H1 (cell line): ENCODE data around the gene P2RY8.

Source experiments
- JUND ChIP-seq: IDR thresholded peaks from 2 replicates; pipeline ENCODE4 v1.6.1; 2011; ENCODE audit warnings: mild to moderate bottlenecking, improper control_type of control experiment, low read length
- MAFK ChIP-seq: IDR thresholded peaks from 2 replicates; pipeline ENCODE4 v1.6.1; 2012; ENCODE audit warnings: low read depth, mild to moderate bottlenecking, improper control_type of control experiment, low read length
- POLR2A ChIP-seq, 2 experiments: IDR thresholded peaks; 1 replicate in 1 of 2; 2 replicates in 1 of 2; pipeline ENCODE4 v1.6.1; 2011; ENCODE audit warnings: low read depth in 2 of 2, low read length in 2 of 2, mild to moderate bottlenecking in 2 of 2; ENCODE audit errors: control extremely low read depth in 1 of 2
- RAD21 ChIP-seq, 2 experiments: IDR thresholded peaks in 1 of 2; conservative IDR thresholded peaks in 1 of 2; 2 replicates each; pipeline ENCODE4 v1.6.1; 2011; ENCODE audit warnings: low read depth in 2 of 2, low read length in 2 of 2, improper control_type of control experiment in 1 of 2, inconsistent platforms in 1 of 2, mild to moderate bottlenecking in 1 of 2, moderate library complexity in 1 of 2
- RFX5 ChIP-seq: IDR thresholded peaks from 2 replicates; pipeline ENCODE4 v1.6.1; 2011; ENCODE audit warnings: low read depth, low read length, improper control_type of control experiment, borderline replicate concordance
- TAF1 ChIP-seq: IDR thresholded peaks from 2 replicates; pipeline ENCODE4 v1.6.1; 2011; ENCODE audit warnings: mild to moderate bottlenecking, low read depth, low read length
- YY1 ChIP-seq: IDR thresholded peaks from 2 replicates; pipeline ENCODE4 v1.6.1; 2011; ENCODE audit warnings: low read depth, mild to moderate bottlenecking, low read length
- TF ChIP-seq, protein P1 (sequence below): IDR thresholded peaks from 2 replicates; pipeline ENCODE4 v1.6.1; 2011; ENCODE audit warnings: low read length, improper control_type of control experiment
- TF ChIP-seq, protein P2 (sequence below), 3 experiments: IDR thresholded peaks; 1 replicate in 2 of 3; 2 replicates in 1 of 3; pipeline versions ENCODE4 v1.5.1 to v1.6.1; 2011; ENCODE audit warnings: low read length in 3 of 3, mild to moderate bottlenecking in 3 of 3, inconsistent platforms in 2 of 3, low read depth in 1 of 3, moderate library complexity in 1 of 3; ENCODE audit not compliant: insufficient read depth in 1 of 3; ENCODE audit errors: control extremely low read depth in 1 of 3

DNA sequence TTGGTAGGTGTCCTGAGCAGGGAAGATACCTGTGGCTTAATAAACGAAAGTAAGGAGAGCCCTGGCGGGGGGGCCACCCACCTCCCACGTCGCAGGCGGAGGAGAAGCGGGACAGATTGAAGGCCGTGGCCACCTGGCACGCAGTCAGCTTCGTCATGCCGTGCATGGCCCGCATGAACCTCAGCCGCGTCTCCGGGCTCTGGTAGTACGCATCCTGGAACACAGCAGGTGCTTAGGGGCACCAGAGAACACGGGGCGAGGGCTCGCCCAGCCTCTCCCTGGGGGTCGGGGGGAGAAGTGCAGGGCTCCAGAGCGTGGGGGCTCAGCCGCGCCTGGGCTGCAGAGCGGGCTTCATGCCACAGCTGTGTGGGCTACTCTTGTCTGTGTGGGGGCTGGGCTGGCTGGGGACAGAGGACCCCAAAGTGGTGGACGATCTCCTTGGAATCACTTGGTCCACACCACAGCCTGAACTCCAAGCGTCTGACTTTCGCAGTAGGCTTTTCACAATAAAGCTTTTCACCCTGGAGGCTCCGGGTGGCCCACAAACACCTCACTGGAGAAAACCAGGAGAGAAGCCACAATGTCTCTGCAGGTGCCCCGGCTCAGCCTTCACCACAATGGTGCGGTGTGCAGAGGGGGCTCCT lies 118.0 kb downstream of the P2RY8 start:
- TF ChIP-seq, protein P1, sequence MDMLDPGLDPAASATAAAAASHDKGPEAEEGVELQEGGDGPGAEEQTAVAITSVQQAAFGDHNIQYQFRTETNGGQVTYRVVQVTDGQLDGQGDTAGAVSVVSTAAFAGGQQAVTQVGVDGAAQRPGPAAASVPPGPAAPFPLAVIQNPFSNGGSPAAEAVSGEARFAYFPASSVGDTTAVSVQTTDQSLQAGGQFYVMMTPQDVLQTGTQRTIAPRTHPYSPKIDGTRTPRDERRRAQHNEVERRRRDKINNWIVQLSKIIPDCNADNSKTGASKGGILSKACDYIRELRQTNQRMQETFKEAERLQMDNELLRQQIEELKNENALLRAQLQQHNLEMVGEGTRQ: no peak
- TF ChIP-seq, protein P2, sequence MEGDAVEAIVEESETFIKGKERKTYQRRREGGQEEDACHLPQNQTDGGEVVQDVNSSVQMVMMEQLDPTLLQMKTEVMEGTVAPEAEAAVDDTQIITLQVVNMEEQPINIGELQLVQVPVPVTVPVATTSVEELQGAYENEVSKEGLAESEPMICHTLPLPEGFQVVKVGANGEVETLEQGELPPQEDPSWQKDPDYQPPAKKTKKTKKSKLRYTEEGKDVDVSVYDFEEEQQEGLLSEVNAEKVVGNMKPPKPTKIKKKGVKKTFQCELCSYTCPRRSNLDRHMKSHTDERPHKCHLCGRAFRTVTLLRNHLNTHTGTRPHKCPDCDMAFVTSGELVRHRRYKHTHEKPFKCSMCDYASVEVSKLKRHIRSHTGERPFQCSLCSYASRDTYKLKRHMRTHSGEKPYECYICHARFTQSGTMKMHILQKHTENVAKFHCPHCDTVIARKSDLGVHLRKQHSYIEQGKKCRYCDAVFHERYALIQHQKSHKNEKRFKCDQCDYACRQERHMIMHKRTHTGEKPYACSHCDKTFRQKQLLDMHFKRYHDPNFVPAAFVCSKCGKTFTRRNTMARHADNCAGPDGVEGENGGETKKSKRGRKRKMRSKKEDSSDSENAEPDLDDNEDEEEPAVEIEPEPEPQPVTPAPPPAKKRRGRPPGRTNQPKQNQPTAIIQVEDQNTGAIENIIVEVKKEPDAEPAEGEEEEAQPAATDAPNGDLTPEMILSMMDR (IDR thresholded peaks at IDR 0.05; ENCODE audit: control extremely low read depth in 1 of 3, insufficient read depth in 1 of 3, low read depth in 1 of 3, low read length in 3 of 3): no peak
- TF ChIP-seq TAF1: no peak
- peak in 1 of 2 experiments; percentile 74; a peak in 2 of 3 replicates for TF ChIP-seq POLR2A (IDR thresholded peaks at IDR 0.05; ENCODE audit: control extremely low read depth in 1 of 2, low read depth in 2 of 2, low read length in 2 of 2)
- TF ChIP-seq RAD21 (IDR thresholded peaks at IDR 0.05 in 1 of 2, conservative IDR thresholded peaks at IDR 0.05 in 1 of 2; ENCODE audit: low read depth in 2 of 2, low read length in 2 of 2): no peak
- no peak for TF ChIP-seq MAFK
- TF ChIP-seq JUND: no peak
- TF ChIP-seq RFX5: no peak
- TF ChIP-seq YY1: no peak
